ENCODE results near the gene RABL2A.
"Not testable (repeated sequence)": the region's sequence is repeated elsewhere in the genome, so short reads cannot be mapped to it uniquely, and the experiment has no call there.

DNA sequence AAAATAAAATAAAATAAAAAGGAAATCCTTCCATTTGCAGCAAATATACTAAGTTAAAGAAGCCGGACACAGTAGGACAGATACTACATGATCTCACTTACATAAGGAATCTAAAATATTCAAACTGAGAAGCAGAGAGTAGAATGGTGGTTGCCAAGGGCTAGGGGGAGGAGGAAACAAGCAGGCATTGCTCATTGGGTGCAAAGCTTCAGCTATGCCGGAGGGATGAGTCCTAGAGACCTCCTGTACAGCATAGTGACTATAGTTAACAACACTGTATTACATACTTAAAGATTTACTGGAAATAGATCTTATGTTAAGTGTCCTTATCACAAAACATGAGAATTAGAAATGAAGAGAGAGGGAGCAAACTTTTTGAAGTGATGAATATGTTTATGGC, 19.2 kb downstream of the RABL2A start:
- TF ChIP-seq POLR2AphosphoS5 (IDR thresholded peaks at IDR 0.05; ENCODE audit: borderline replicate concordance, low read depth, low read length); EZH2 (IDR thresholded peaks at IDR 0.05); FOXP2 (optimal IDR thresholded peaks at IDR 0.05; ENCODE audit: control extremely low read depth, extremely low read length, insufficient read depth): not testable (repeated sequence)
